Esophagus squamous epithelium (tissue), 4 donors: ENCODE measurements around the gene HSFX2.

ENCODE experiments used
- POLR2A ChIP-seq, 4 donors: fragments of 450-650 bp; IDR thresholded peaks; one replicate each; pipeline ENCODE4 v1.6.1; 2017; ENCODE audit warnings: antibody characterized with exemption in 4 of 4, mild to moderate bottlenecking in 4 of 4, moderate library complexity in 3 of 4
- TF ChIP-seq, protein P1 (sequence below), 6 experiments: fragments of 450-650 bp in 4 of 6; fragments of 200-600 bp in 2 of 6; sonication (generic) in 2 of 6; IDR thresholded peaks; one replicate each; pipeline ENCODE4 v1.5.1; 2016 to 2019; ENCODE audit warnings: antibody characterized with exemption in 6 of 6, mild to moderate bottlenecking in 4 of 6, moderate library complexity in 4 of 6

DNA sequence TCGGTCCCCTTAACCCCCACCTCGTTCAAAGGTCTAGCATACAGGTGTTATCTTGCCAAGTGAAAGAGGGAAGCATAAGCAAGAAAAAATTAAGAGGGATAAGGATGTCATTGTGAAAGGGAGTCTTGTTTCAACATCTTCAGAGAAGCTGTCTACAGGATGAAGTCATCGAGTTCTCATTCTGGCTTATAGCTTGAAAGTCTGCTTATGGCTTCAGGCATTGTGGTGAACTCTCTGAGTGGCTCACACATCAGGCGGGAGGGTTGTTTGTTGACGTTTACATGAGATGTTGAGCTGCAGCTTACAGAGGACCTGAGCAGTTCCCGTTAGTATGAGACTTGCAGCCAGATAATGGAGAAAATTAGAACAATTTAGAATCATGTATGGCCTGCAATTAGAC lies 24.4 kb downstream of the HSFX2 start:
- TF ChIP-seq, protein P1, sequence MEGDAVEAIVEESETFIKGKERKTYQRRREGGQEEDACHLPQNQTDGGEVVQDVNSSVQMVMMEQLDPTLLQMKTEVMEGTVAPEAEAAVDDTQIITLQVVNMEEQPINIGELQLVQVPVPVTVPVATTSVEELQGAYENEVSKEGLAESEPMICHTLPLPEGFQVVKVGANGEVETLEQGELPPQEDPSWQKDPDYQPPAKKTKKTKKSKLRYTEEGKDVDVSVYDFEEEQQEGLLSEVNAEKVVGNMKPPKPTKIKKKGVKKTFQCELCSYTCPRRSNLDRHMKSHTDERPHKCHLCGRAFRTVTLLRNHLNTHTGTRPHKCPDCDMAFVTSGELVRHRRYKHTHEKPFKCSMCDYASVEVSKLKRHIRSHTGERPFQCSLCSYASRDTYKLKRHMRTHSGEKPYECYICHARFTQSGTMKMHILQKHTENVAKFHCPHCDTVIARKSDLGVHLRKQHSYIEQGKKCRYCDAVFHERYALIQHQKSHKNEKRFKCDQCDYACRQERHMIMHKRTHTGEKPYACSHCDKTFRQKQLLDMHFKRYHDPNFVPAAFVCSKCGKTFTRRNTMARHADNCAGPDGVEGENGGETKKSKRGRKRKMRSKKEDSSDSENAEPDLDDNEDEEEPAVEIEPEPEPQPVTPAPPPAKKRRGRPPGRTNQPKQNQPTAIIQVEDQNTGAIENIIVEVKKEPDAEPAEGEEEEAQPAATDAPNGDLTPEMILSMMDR (IDR thresholded peaks at IDR 0.05) = no peak
- TF ChIP-seq POLR2A (IDR thresholded peaks at IDR 0.05) = no peak
